Central memory CD4-positive, alpha-beta T cell (primary cell): Measurements from ENCODE around the gene ATG9A.

Experiments
- DNase-seq: peaks from one replicate; pipeline ENCODE4 v3.0.0; 2022

The ATG9A gene

DNA sequence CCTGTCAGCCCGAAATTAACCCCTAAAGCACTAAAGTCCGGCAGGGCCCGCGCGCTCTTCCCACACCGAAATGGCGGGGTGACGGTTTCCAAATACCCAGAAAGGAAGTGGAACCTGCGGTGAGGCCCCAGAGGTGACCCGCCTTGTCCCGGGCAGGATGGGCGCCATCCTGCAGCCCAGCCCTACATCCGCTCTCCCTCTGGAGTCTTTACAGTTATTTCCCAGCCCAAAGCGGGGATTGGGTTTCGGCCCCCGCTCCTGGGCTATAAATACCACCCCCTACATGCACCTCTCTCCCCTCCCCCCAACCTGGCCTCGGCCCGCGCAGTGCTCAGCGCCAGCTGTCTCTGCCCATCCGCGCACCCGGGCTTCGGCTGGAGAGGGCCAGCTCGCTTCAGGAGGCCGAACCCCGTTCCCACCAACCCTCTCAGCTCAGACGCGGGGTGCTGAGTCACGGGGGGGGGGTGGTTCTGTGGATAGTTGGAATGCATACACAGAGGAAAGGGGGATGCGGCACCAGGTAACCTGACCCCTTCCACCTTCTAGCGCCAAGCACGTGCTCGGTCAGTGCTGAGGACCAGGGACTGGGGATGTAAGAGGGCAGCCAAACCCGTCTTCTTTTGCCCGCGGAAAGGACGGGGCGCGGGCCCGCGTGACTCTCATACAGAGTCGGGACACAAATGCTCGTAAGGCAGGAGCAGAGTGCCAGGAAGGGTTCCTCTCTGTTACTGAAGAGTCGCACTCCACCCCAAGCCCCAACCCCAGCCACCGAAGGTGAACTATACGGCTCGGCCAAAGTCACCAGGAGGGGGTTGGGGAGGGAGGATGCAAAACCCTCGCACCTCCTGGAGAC, 23.7 kb upstream of the ATG9A start, which contains the start of gene TUBA4B:
TUBA4B (plus strand) TSS at position 344 of the 853 bp plus-strand sequence; CDS start at position 509, 165 bp downstream.
- DNase-seq, result peak; percentile 50

DNA sequence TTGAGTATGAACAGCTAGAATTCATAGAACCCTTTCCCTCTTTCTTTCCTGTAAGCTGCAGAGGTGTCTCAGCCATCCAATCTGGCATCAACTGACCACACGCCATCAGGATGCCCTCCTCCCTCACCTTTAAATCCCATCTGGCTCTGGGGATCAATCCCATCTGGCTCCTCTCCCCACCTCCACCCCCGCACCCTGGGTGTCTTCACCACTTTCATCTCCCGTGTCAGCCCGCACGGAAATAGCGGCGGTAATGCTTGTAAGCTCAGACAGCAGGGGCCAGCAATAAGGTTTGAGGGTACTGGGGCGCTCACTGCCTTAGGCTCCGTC, 23.1 kb upstream of the ATG9A start:
- no peak for DNase-seq

- peak; percentile 18 for DNase-seq
These were observed 22.6 kb upstream of the ATG9A start for GRCh38 chr2:219252084-219252483.

DNA sequence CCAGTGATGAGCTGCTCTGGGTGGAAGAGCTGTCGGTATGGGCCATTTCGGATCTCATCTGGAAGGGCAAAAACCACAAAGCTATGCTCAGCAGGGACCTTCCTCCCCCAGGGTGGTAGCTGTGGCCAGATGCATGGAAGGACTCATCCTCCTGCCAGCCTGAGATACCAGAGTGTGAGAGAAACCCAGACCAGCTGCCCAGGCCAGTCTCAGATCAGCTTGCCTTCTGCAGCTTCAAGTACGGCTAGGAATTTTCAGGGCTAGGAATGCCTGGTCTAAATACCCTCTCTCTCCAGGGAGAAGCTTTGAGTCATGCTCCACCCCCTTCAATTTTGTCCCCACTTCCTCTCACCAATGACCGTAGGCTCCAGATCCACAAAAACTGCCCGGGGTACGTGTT, 22.2 kb upstream of the ATG9A start:
- DNase-seq, result no peak

DNA sequence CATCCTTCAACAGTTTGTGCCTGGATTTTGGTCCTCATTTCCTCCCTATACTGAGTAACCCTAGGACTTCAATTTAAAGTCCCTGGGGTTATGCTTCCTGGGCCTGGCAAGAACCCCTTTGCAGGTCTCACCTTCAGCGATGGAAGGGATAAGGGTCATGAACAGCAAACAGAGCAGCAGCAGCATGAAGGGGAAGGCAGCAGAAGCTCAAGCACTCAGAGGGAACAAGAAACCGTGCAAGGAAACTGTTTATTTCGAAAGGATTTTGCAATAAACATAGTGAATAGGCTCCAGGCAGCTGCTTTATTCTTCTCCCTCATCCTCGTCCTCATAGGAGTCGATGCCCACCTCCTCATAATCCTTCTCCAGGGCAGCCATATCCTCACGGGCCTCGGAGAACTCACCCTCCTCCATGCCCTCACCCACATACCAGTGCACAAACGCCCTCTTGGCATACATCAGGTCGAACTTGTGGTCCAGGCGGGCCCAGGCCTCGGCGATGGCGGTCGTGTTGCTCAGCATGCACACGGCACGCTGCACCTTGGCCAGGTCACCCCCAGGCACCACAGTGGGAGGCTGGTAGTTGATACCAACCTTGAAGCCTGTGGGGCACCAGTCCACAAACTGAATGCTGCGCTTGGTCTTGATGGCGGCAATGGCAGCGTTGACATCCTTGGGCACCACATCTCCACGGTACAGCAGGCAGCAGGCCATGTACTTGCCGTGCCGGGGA, 20.8 kb upstream of the ATG9A start:
- no peak for DNase-seq

- peak; percentile 57 for DNase-seq
These were observed 20.0 kb upstream of the ATG9A start for GRCh38 chr2:219249203-219249980.

DNA sequence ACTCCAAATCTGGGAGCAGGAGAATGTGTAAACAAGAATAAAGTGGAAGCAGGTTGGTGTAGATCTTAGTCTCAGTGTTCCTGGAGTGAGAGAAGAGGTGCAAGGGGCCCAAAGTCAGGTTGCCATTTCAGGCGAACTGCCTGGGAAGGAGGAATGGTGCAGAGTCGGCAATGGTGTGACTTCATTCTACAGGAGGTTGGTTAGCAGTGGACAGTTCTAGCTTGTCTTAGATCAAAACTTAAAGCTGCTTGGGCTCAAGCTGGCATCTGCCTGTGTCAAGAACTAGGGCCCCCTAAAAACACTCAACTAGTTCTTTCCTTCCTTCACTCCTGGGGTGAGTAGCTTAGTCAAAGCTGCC, 19.4 kb upstream of the ATG9A start:
- no peak for DNase-seq

- DNase-seq, result peak; percentile 85
These were observed 18.5 kb upstream of the ATG9A start for GRCh38 chr2:219247678-219248642.

- DNase-seq, result no peak
These were observed 17.1 kb upstream of the ATG9A start for GRCh38 chr2:219246559-219246958.

DNA sequence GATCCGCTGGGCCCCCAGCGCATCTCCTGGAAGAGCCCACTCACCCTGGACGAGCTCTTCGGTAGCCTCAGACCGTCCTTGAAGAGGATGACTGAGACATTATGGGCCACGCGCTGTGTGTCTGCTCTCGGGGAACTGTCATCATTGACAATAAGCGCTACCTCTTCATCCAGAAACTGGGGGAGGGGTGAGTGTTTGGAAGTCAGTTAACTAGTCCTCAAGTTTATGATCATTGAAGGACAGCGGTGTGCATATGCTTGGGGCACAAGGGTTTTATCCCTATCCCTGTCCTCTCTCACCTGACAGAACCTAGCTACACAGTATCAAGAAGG, 16.4 kb upstream of the ATG9A start:
- no peak for DNase-seq

DNA sequence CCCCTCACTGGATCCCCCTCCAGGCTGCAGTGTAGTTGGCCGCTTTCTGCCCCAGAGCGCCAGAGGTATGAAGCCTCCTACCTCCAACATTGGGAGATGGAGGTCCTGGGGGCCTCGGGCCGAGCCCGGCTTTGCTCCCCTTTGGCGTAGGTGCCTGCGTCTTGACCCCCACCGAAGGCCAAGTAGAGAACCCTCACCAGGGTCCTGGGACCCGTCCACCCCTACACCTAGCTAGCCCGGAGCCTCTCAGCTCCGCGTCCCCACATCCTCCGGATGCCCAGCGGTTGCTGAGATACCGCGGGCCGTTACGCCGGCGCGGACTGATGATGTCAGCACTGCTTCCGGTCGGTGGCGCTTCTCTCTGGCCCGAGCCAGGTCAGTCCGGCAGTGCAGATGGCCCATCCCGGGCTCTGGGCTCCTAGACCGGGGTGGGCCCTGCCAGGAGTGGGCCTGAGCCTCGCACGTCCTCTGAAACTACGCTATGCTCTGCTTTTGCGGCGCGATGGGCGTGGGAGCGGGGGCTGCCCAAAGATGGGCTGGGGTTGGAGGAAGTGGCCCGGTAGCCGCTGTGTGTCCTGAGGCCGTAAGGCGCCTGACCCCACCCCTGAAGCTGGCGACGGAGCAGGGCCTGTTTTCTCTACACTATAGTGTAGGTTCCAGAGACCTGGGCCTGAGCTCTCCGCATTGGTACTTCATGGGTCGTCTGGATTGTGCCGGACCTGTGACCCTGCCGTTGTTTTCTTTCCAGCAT, 15.9 kb upstream of the ATG9A start, which contains the start of the genes GLB1L and STK16:
GLB1L (minus strand) TSS at position 297 of the 751 bp plus-strand sequence. CDS start 1,871 bp downstream, outside the sequence.
STK16 (plus strand) TSS at position 332 of the 751 bp plus-strand sequence. CDS start 521 bp downstream, outside the sequence.
- peak; percentile 84 for DNase-seq

DNA sequence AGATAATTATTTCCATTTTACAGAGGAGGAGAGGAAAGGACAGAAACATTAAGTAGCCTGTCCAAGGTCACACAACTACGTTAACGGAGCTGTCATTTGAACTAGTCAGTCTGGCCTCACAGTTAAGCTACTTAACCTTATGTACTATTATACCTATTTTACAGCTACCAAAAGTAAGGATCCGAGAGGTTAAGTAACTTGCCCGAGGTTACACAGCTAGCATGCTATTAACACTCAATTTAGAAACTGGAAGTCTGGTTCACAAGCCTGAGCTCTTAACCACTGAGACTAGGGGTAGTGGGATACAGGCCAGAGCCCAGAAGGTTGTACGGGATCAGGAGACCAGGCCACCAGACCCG, 15.3 kb upstream of the ATG9A start:
- no peak for DNase-seq

GRCh38 chr2:219243291-219243761, 13.9 kb upstream of the ATG9A start:
- no peak for DNase-seq

DNA sequence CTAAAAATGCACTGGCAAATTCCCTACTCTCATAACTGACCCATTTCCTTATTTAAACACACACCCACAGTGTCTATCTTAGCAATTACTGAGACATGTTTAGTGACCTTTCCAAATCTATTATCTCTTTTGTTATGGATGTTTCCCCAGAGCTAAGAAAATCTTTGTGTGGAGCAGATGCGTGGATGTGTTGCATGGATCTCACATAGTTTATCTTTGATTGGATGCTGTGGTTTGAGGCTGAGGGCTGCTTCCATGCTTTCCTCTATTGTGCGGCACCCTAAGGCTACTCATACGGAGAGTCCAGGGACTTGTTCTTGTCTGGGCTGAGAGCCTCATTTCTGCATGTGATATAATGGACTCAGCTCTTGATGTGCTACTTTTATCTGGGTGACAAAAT, 4.9 kb upstream of the ATG9A start:
- DNase-seq, result no peak

DNA sequence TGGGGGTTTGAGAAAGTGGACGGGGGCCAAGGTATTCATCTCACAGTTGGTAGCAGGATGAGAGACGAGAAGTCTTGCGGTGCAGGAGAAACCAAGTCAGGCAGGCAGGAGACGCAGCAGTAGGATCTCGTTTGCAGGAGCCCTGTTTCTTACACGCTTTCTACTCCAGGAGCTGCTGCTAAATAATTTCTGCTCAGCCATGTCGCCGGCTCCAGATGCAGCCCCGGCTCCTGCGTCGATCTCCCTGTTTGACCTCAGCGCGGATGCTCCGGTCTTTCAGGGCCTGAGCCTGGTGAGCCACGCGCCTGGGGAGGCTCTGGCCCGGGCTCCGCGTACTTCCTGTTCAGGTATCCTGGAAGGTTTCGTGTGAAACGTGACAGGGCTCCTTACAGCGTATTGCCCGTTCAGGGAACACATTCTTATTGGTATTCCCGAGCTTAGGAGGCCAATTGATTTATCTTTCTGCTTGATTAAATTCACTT, 664 bp upstream of the ATG9A start:
- DNase-seq, result peak; percentile 38

DNA sequence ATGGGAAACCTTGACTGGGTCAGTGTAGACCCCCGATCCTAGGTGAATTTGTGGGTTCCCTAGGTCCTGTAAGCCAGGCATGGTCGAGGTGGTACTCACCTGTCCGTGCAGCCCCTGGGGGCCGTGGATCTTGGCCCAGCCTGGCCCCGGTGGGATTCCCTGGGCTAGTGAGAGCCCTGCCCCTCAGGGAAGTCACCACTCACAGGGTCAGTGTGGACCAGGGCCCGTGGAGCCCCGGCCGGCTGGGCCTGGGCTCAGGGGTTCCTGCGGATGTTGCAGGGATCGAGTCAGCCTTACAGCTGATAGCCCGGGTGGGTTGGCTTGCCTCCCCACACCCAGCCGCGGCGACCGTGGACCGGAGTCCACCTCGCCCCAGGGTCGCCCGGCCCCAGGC, 528 bp downstream of the ATG9A start:
- DNase-seq, result no peak

- DNase-seq, result no peak
These were observed 1.2 kb downstream of the ATG9A start for GRCh38 chr2:219228041-219228910.

DNA sequence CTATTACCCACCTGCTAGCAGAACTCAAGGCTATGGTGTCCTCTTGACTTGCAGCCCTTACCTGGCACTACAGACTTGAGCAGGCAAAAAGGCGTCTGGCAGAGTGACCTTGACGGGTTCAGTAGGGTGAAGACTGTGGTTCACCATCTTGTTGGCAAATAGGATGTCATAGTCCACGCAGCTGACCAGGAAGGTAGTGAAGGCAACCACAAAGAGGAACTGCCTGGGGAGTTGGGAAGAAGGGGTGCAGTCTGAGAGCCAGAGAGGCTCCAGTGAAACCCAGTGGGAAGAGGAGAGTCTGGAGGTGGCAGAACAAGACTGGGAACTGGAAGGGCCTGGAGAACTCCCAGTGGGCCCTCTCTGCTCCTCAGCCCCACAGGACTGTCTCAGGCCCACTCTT, 4.1 kb downstream of the ATG9A start:
- no peak for DNase-seq

GRCh38 chr2:219223831-219224610, 5.4 kb downstream of the ATG9A start:
- no peak for DNase-seq
